HG03196 (cell line): ENCODE results near the gene POC1A.
A peak's percentile ranks its signal among the peaks of the same experiment; 100 is the strongest.
"Not testable (repeated sequence)": the region's sequence is repeated elsewhere in the genome, so short reads cannot be mapped to it uniquely, and the experiment has no call there.

Experiments used
- ATAC-seq: cut with Tn5 transposase; IDR thresholded peaks from one replicate; pipeline ENCODE4 v1.9.1; 2021; ENCODE audit not compliant: unreplicated experiment

Gene POC1A

DNA sequence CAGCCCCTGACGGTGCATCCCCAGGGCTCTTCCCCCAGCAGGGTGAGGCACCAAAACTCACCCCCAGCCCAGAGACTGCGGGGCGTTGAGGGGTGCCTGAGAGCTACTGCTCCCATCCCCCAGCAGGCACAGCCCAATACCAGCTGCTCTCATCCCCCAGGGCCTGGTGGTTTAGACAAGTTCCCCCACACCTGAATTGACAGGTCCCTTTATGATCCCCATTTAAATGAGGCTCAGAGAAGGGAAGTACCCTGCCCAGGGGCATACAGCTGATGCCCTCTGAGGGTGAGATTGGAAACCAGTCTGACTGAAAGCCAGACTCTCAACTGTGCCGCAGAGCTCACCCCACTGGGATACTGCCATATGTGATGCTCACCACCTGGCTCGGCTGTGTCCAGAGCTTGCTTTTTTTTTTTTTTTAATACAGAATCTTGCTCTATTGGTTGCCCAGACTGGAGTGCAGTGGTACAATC, 118.0 kb downstream of the POC1A start:
- peak; percentile 71 for ATAC-seq

DNA sequence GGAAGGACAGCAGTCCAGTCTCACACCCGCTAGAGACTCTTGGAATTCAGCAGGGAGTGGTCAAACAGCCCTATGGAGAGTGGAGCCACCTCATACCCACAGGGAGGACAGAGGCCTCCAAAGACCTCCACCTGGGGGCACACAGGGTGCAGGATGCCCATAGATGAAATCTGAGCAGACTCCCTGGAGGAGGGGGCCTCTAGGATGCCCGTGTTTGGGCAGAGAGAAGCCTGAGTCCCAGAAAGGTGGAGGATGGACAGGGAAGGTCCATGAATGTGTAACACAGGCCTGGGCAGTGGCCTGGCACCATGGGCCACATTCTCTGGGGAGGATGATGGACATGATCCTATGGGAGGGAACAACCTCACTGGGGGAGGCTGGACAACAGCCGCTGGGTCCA, 119.6 kb downstream of the POC1A start:
- ATAC-seq, result no peak

DNA sequence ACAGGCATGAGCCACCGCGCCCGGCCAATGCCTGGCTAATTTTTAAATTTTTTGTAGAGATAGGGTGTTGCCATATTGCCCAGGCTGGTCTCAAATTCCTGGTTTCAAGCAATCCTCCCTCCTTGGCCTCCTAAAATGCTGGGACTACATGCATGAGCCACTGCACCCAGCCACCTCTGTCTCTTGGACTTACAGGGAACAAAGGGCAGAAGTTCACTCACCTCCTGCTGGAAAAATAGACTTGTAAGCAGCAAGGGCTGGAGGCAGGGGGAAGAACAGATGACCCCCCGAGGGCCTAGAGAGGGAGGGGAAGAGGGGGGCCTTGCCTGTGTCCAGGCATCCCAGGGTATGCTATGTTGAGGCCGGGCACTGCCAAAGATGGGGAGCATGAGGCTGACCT, 120.0 kb downstream of the POC1A start:
- ATAC-seq, result no peak

DNA sequence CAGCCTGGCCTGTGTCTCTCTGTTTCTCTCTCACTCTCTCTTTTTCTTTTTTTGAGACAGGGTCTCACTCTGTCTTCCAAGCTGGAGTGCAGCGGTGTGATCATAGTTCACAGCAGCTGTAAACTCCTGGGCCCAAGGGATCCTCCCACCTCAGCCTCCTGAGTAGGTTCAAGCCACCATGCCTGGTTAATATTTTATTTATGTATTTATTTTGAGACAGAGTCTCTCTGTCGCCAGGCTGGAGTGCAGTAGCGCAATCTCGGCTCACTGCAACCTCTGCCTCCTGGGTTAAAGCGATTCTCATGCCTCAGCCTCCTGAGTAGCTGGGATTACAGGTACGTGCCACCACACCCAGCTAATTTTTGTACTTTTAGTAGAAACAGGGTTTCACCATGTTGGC, 120.5 kb downstream of the POC1A start:
- ATAC-seq, result not testable (repeated sequence)

DNA sequence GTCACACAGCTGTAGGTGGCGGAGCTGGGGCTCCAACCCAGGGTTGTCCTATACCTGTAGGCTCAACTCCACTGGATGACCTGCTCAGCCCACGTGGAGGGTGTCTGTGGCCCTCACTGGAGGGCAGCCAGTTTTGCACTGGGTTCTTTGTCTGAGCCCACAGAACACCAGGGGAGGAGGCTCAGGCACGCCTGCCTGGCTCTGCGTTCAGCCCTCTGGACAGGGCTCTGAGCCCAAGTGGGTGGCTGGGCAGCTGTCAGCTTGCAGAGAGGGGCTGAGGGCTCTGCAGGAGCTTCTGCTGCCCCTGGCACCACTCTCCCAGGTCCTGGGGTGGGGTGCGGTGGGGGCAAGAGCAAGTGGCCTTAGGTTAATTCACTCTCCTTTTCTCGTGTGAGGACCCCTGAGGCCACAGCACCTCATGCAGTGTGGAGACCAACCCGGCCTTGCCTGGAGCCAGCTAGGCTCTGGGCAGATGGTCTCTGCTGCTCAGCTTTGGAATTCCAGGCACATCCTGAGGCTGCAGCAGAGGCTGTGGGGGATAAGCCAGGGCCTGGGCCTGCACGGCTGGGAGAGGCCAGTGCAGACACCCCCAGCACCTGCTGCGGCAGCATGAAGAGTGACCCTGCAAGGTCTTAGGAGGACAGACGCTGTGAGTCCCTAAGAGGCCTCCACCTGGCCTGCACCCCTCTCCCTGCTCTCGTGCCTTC, 121.4 kb downstream of the POC1A start:
- ATAC-seq, result no peak

DNA sequence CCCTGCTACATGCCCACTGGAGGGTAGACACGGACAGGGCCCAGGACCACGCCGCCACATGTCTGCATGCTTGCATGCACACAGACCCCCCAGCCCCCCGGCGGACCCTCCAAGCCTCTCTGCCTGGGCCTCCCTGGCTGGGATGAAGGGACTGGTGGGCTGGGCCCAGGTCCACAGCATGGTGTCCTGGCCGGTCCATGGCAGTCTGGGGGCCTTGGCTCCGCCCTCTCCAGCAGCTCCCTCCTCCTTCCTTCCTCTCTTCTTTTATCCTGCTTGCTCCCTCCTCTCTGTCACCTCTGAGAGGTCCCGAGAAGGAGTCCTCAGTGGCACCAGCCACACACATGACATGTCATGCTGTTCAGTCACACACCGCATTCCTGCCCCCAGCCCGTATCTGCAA, 122.3 kb downstream of the POC1A start:
- no peak for ATAC-seq

DNA sequence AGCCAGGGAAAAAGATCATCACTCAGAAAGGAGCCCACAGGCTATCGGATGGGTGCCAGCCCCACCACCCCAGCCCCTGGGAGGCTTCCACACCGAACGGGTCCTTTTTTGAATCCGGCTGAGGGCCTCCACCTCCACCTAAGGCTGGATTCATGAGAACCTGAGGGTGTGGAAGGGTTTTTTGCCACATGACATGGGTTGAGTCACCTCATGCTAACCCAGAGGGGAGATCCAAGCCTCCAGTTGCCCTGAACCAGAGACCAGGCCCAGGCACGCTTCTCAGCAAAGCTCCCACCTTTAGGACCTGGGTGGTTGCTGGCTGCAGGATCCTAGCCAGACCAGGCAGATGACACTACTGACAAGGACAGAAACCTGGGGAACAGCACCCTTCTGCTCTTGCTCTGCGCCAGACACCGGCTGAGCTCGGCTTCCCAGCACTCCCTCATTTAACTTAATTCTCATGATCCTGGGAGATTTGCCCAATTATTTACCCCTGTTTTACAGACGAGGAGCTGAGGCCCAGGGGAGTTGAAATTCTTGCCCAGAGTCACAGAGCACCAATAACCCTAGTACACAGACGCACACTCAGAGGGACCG, 123.4 kb downstream of the POC1A start:
- no peak for ATAC-seq

DNA sequence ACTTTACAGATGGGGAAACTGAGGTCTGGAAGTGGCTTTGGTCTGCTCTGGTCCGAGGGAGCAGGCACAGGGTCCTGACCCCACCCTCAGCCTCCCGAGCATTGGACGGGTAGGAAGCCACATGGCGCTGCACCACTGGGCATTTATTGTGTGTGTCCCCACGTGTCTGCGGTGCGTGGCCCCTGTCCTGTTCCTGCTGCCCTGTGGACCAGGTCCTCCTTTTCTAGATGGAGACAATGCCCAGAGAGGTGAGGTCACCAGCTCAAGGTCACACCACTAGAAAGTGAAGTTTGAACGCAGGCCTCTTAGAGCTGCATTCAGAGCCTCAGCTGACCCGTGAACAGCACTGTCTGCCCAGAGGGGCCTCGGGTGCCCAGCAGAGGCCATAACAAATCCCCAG, 124.7 kb downstream of the POC1A start:
- no peak for ATAC-seq

DNA sequence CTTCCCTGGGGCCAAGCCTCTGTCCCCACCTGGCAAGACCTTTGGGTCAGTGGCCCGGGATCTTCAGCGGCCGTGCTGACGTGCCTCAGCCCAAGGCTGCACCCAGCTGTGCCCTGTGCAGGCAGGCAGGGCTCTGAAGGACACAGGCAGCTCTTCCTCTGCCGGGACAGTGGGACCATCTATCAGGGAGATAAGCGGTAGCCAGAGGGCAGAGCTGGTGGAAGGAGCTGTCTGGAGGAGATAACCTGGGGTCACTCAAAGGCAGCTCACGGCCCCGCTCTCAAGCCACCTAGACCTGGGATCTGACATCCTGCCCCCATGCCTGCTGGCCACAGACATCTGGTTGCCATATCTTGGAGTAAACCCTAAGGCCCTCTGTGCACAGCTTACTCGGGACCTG, 125.2 kb downstream of the POC1A start:
- no peak for ATAC-seq

DNA sequence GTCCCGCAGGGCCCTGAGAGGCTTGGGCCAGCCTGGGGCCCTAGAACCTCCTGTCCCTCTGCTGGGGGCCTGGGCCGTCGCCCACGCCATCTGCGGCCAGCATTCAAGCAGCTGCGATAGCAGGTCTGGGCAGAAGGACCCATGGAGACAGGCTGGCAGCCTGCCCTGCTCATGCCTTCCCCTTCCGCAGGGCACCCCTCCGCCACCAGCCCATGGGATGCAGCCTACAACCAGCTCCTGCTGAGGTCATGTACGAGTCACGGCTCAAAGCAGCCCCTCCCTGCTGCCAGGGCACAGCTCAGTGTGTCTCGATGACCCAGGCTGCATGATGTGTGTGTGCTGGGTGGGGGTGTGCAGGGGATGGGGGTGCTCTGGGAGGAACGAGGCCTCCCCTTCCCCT, 125.7 kb downstream of the POC1A start:
- no peak for ATAC-seq

DNA sequence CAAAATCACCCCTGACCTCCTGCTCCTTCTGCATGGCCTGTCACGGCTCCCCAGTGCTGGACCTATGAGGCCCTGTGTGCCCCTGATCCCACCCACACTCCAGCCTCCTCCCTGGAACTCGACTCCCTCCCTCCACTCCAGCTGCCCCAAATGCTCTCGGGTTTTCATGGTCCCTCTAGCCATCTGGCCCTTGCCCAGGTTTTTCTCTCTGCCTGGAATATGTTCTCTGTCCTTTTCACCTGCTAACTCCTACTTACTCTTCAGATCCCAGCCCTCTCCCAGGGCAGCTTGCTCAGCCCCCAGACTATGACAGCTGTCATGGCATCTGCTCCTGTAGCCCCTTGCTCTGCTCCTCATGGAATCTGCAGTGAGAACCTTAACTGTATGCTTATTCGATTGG, 128.2 kb downstream of the POC1A start:
- ATAC-seq, result no peak

DNA sequence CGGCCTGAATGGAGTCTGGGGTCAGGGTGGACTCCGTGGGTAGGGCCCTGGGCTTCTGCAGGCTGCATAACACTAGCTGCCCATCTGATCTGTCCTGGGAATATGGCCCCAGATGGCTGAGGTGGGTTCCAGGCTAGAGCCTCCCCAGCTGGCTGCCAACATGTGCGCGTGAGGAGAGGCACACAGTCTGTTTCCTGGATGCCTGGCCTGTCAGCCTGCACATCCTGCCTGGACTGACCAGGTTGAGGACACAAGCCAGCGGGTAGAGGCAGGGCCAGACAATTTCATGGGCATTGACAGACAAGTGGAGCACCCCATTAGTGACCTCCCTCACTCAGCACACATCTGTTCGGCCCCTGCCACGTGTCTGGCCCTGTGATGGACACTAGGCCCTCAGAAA, 128.8 kb downstream of the POC1A start:
- ATAC-seq, result no peak
